Endothelial cell (in vitro differentiated cells): ENCODE measurements around the gene BANF2. TPM values are rescaled to one million over a fixed set of nuclear protein-coding genes. Genes with fewer than 3 reads are reported as not detected.

ENCODE experiments used
- DNase-seq: peaks from one replicate; pipeline ENCODE4 v3.0.0; 2021; ENCODE audit warnings: low spot score
- H3K27ac Mint-ChIP-seq: one replicate; pipeline ENCODE4 v1.8.0; 2021; ENCODE audit warnings: mixed read lengths, inconsistent platforms; ENCODE audit not compliant: unreplicated experiment
- H3K27me3 Mint-ChIP-seq: one replicate; pipeline ENCODE4 v1.8.0; 2021; ENCODE audit warnings: mild to moderate bottlenecking, moderate library complexity, mixed read lengths, inconsistent platforms; ENCODE audit not compliant: unreplicated experiment
- H3K36me3 Mint-ChIP-seq: one replicate; pipeline ENCODE4 v1.8.0; 2021; ENCODE audit warnings: mild to moderate bottlenecking, low read depth, mixed read lengths, inconsistent platforms; ENCODE audit not compliant: unreplicated experiment
- H3K4me1 Mint-ChIP-seq: one replicate; pipeline ENCODE4 v1.8.0; 2021; ENCODE audit warnings: mild to moderate bottlenecking, mixed read lengths, inconsistent platforms; ENCODE audit not compliant: unreplicated experiment
- H3K4me3 Mint-ChIP-seq: one replicate; pipeline ENCODE4 v1.8.0; 2021; ENCODE audit warnings: mild to moderate bottlenecking, mixed read lengths, inconsistent platforms; ENCODE audit not compliant: unreplicated experiment
- H3K9me3 Mint-ChIP-seq: one replicate; pipeline ENCODE4 v1.8.0; 2021; ENCODE audit warnings: mixed read lengths, inconsistent platforms; ENCODE audit not compliant: unreplicated experiment
- CTCF ChIP-seq: fragments of 200-600 bp; sonication (generic); IDR thresholded peaks from one replicate; pipeline ENCODE4 v1.5.0; 2021; ENCODE audit warnings: antibody characterized with exemption; ENCODE audit not compliant: unreplicated experiment
- total RNA-seq: library from RNA; stranded (reverse); fragmentation: NEBNext Ultra II Directional; extraction: Animal tissue kit (Norgen Biotek cat#: 25700); gene quantifications from one replicate; pipeline ENCODE4 v1.2.1, GENCODE V29; 2021; ENCODE audit not compliant: unreplicated experiment

The BANF2 gene
- total RNA-seq, 1 donor from 2014 or later = not detected

- Mint-ChIP-seq H3K36me3 (no peaks in the 10 kb centered on the region), H3K9me3 (no peaks in the 10 kb centered on the region), H3K4me3 (no peak overlapping the region), H3K27ac (no peak overlapping the region), H3K4me1 (no peaks in the 10 kb centered on the region), H3K27me3 (peaks cover 5% of the 10 kb centered on the region)
- DNase-seq = no peak
- TF ChIP-seq CTCF = no peak
Observed at GRCh38 chr20:17708675-17709360, 9.1 kb downstream of the BANF2 start.

GRCh38 chr20:17709361-17710293 lies 9.9 kb downstream of the BANF2 start:
- Mint-ChIP-seq H3K36me3 (no peaks in the 10 kb centered on the region), H3K9me3 (no peaks in the 10 kb centered on the region)

DNA sequence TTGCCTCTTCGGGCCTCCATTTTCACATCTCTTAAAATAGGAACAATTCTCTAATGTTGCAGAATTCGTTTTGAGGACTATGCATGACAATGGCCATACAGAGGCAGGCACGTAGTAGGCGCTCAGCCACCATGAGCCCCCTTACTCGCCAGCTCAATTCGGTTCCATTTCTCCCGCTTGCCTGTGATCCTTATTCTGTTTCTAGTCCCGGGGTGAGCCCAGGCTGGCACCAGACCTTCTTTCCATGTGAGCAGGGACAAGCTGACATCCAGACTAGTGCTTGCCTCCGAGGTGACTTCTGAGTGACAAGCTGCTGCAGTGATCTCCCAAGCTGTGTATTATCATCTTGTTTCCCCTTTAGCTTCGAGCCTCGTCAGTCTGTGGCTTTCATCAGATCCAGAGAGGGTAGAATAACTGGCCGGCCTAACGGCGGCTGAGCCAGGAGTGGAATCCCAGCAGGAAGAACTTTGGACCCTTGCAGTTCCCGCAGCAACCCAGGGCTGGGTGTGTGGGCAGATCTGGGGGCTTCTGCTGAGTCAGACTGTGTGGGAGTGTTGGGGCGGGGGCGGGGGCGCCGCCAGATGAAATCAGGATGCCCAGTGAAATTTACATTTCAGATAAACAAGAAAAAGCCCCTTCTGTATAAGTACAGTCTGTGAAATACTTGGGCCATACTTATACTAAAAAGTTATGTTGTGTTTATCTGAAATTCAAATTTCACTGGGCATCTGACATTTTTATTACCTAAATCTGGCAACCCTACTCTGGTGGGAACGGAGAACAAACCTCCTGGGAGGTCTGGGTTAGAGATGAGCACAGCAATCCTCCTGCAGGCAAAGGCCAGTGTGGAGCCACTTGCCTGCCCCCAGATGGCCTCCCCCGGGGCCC lies 10.9 kb downstream of the BANF2 start:
- Mint-ChIP-seq H3K9me3 (no peaks in the 10 kb centered on the region), H3K4me1 (no peaks in the 10 kb centered on the region), H3K36me3 (no peaks in the 10 kb centered on the region), H3K4me3 (no peak overlapping the region), H3K27me3 (peaks cover 2% of the 10 kb centered on the region), H3K27ac (no peak overlapping the region)
- TF ChIP-seq CTCF = no peak
- DNase-seq = no peak

More at GRCh38 chr20:17709361-17710293, 9.9 kb downstream of the BANF2 start:
- Mint-ChIP-seq H3K27ac (no peak overlapping the region), H3K27me3 (peaks cover 3% of the 10 kb centered on the region), H3K4me1 (no peaks in the 10 kb centered on the region), H3K4me3 (no peak overlapping the region)
- DNase-seq = no peak
- no peak for TF ChIP-seq CTCF

GRCh38 chr20:17711267-17711627 lies 11.5 kb downstream of the BANF2 start:
- peaks cover 4% of the 10 kb centered on the region for H3K27me3 Mint-ChIP-seq
- no peak for TF ChIP-seq CTCF
- H3K4me1 Mint-ChIP-seq = no peaks in the 10 kb centered on the region
- H3K27ac Mint-ChIP-seq = no peak overlapping the region
- H3K9me3 Mint-ChIP-seq = no peaks in the 10 kb centered on the region
- no peak for DNase-seq
- H3K36me3 Mint-ChIP-seq = no peaks in the 10 kb centered on the region
- no peak overlapping the region for H3K4me3 Mint-ChIP-seq
